OCI-LY7 (cell line): ENCODE results near the gene DEFB108B. TPM values are rescaled to one million over a fixed set of nuclear protein-coding genes. Genes with fewer than 3 reads are reported as not detected.
"Not testable (repeated sequence)": the region's sequence is repeated elsewhere in the genome, so short reads cannot be mapped to it uniquely, and the experiment has no call there.

ENCODE experiments used
- BruUV-seq: library from RNA; stranded (reverse); fragments of 400-500 nt; replicated peaks from 2 replicates; lab custom pipeline; 2021; lab: Mats Ljungman, UMichigan
- CTCF ChIA-PET: fragments of 300-600 bp; sonication (Branson Sonifier 250); formaldehyde crosslinking; loops from one replicate; lab custom pipeline; 2022; ENCODE audit warnings: antibody characterized with exemption; ENCODE audit not compliant: unreplicated experiment; lab: Charles Lee
- POLR2A ChIA-PET: fragments of 300-600 bp; sonication (Branson Sonifier 250); formaldehyde crosslinking; loops from one replicate; lab custom pipeline; 2022; ENCODE audit warnings: antibody characterized with exemption; lab: Charles Lee
- DNase-seq: peaks from one replicate; pipeline ENCODE4 v3.0.0-alpha.2; 2015; ENCODE audit warnings: low spot score
- H2AFZ ChIP-seq: fragments of 200-600 bp; sonication (generic), shearing (Covaris generic); 2 replicates; pipeline ENCODE4 v1.6.1; 2014; ENCODE audit warnings: mild to moderate bottlenecking, antibody characterized with exemption, low read length, moderate library complexity
- H3K27ac ChIP-seq: fragments of 200-600 bp; sonication (generic); 2 replicates; pipeline ENCODE4 v1.5.1; 2014; ENCODE audit warnings: mixed run types, low read depth, mild to moderate bottlenecking, moderate library complexity, low read length, inconsistent platforms; ENCODE audit not compliant: poor library complexity, severe bottlenecking
- H3K36me3 ChIP-seq: fragments of 200-600 bp; sonication (generic); 2 replicates; pipeline ENCODE4 v1.6.1; 2014; ENCODE audit warnings: mild to moderate bottlenecking, antibody characterized with exemption, low read length, moderate library complexity, mixed read lengths; ENCODE audit not compliant: insufficient read depth
- H3K4me1 ChIP-seq: fragments of 200-600 bp; sonication (generic); 2 replicates; pipeline ENCODE4 v1.5.1; 2014; ENCODE audit warnings: mild to moderate bottlenecking, low read length; ENCODE audit not compliant: insufficient read depth, poor library complexity, severe bottlenecking
- H3K4me2 ChIP-seq: fragments of 200-600 bp; sonication (generic); 2 replicates; pipeline ENCODE4 v1.6.1; 2014; ENCODE audit warnings: mild to moderate bottlenecking, low read length
- H3K4me3 ChIP-seq: fragments of 200-600 bp; sonication (generic); 2 replicates; pipeline ENCODE4 v1.5.1; 2014; ENCODE audit warnings: mild to moderate bottlenecking, low read depth, low read length; ENCODE audit not compliant: poor library complexity, severe bottlenecking
- H3K79me2 ChIP-seq: fragments of 200-600 bp; sonication (generic); 2 replicates; pipeline ENCODE4 v1.6.1; 2016; ENCODE audit warnings: low read depth, mild to moderate bottlenecking, low read length, moderate library complexity, mixed read lengths; ENCODE audit not compliant: insufficient read depth
- H3K9me2 ChIP-seq: fragments of 200-600 bp; sonication (generic); 2 replicates; pipeline ENCODE4 v1.6.1; 2016; ENCODE audit warnings: mild to moderate bottlenecking, low read length, mixed read lengths; ENCODE audit not compliant: insufficient read depth
- H3K9me3 ChIP-seq: fragments of 200-600 bp; sonication (generic); 2 replicates; pipeline ENCODE4 v1.6.1; 2014; ENCODE audit warnings: mild to moderate bottlenecking, mixed run types, low read length, mixed read lengths
- H4K20me1 ChIP-seq: fragments of 200-600 bp; sonication (generic); 2 replicates; pipeline ENCODE4 v1.6.1; 2014; ENCODE audit warnings: mild to moderate bottlenecking, antibody characterized with exemption, low read length, moderate library complexity, mixed read lengths; ENCODE audit not compliant: insufficient read depth
- CTCF ChIP-seq: fragments of 200-600 bp; sonication (generic); conservative IDR thresholded peaks from 2 replicates; pipeline ENCODE4 v1.5.1; 2014; ENCODE audit warnings: mild to moderate bottlenecking, antibody characterized with exemption, low read length, moderate library complexity, mixed read lengths
- intact Hi-C: fragments of 100-400 bp; cut with micrococcal nuclease; formaldehyde crosslinking; loops from one replicate; pipeline ENCODE4 v1.10.0; 2022; ENCODE audit not compliant: unreplicated experiment
- total RNA-seq, 2 experiments: library from RNA; depleted of rRNA in 1 of 2; stranded (reverse); fragments of >200 nt in 1 of 2; shearing (Covaris generic) in 1 of 2; gene quantifications; 2 replicates each; pipeline ENCODE4 v1.2.3, GENCODE V29; 2014 to 2022

DEFB108B gene
- total RNA-seq, 2 experiments from 2014 or later = not detected

GRCh38 chr11:71789444-71790196 lies 43.4 kb upstream of the DEFB108B start:
- POLR2A ChIA-PET, DNase-seq, BruUV-seq, H2AFZ ChIP-seq, H3K9me2 ChIP-seq, H3K9me3 ChIP-seq, H3K27ac ChIP-seq, CTCF ChIA-PET, H4K20me1 ChIP-seq, H3K79me2 ChIP-seq, H3K4me3 ChIP-seq, H3K36me3 ChIP-seq: not testable (repeated sequence)
- intact Hi-C loops = loop anchor here (5.0 kb wide), 1 partner anchor 433 kb away; the partner anchor contains the start of gene INPPL1
- Histone ChIP-seq H3K4me2 (peak overlapping the region; percentile 41), H3K4me1 (peaks cover 27% of the 10 kb centered on the region)

- H3K4me3 ChIP-seq, H2AFZ ChIP-seq, POLR2A ChIA-PET, H3K27ac ChIP-seq, H3K9me3 ChIP-seq, BruUV-seq, H3K79me2 ChIP-seq, DNase-seq, CTCF ChIA-PET, intact Hi-C loops, H3K9me2 ChIP-seq, H3K4me2 ChIP-seq, H3K36me3 ChIP-seq, H4K20me1 ChIP-seq: not testable (repeated sequence)
- H3K4me1 ChIP-seq = peaks cover 25% of the 10 kb centered on the region
Measured at GRCh38 chr11:71791111-71791510, 41.9 kb upstream of the DEFB108B start.

GRCh38 chr11:71792621-71793235 lies 40.3 kb upstream of the DEFB108B start:
- BruUV-seq, intact Hi-C loops: not testable (repeated sequence)
- TF ChIP-seq CTCF = peak; percentile 66

GRCh38 chr11:71794386-71795040 lies 38.5 kb upstream of the DEFB108B start:
- DNase-seq, H3K4me3 ChIP-seq, H4K20me1 ChIP-seq, H3K4me2 ChIP-seq, H3K36me3 ChIP-seq, CTCF ChIA-PET, intact Hi-C loops, BruUV-seq, H3K9me2 ChIP-seq, H3K27ac ChIP-seq, H3K9me3 ChIP-seq, POLR2A ChIA-PET, H2AFZ ChIP-seq, H3K79me2 ChIP-seq: not testable (repeated sequence)
- peaks cover 18% of the 10 kb centered on the region for H3K4me1 ChIP-seq

More at GRCh38 chr11:71792621-71793235, 40.3 kb upstream of the DEFB108B start:
- H3K79me2 ChIP-seq, H3K4me2 ChIP-seq, POLR2A ChIA-PET, H4K20me1 ChIP-seq, H3K4me3 ChIP-seq, H3K9me3 ChIP-seq, H2AFZ ChIP-seq, H3K36me3 ChIP-seq, H3K9me2 ChIP-seq, CTCF ChIA-PET, H3K27ac ChIP-seq: not testable (repeated sequence)
- peak; percentile 22 for DNase-seq
- H3K4me1 ChIP-seq = peaks cover 33% of the 10 kb centered on the region

- POLR2A ChIA-PET, H3K4me3 ChIP-seq, H3K9me2 ChIP-seq, H4K20me1 ChIP-seq, H3K36me3 ChIP-seq, BruUV-seq, H3K4me2 ChIP-seq, intact Hi-C loops, H3K79me2 ChIP-seq, H3K9me3 ChIP-seq, CTCF ChIA-PET, H3K27ac ChIP-seq, DNase-seq, H2AFZ ChIP-seq: not testable (repeated sequence)
- H3K4me1 ChIP-seq = peaks cover 19% of the 10 kb centered on the region
Measured at GRCh38 chr11:71795236-71795635, 37.8 kb upstream of the DEFB108B start.
